Measurements from ENCODE around the gene TAMALIN.

GRCh38 chr12:51974646-51975045 is 32.1 kb upstream of the TAMALIN start:
- no peak for TF ChIP-seq CTCF (IDR thresholded peaks at IDR 0.05; ENCODE audit: poor library complexity, severe bottlenecking)
- TF ChIP-seq TAF1 (IDR thresholded peaks at IDR 0.05; ENCODE audit: low read depth) = no peak

Data from neural cell (in vitro differentiated cells).